SJCRH30 (cell line): ENCODE data around the gene FGR. TPM values are rescaled to one million over a fixed set of nuclear protein-coding genes. Genes with fewer than 3 reads are reported as not detected.

Source experiments
- DNase-seq, 2 experiments: peaks; one replicate each; pipeline ENCODE4 v3.0.0-alpha.2; 2015 to 2020
- H3K27ac ChIP-seq: fragments of 250-450 bp; sonication (Bioruptor Pico); 2 replicates; pipeline ENCODE4 v1.5.1; 2020; ENCODE audit warnings: mild to moderate bottlenecking, moderate library complexity
- H3K27me3 ChIP-seq: fragments of 250-450 bp; sonication (Bioruptor Pico); 2 replicates; pipeline ENCODE4 v1.5.1; 2020; ENCODE audit warnings: mild to moderate bottlenecking, moderate library complexity
- H3K36me3 ChIP-seq: fragments of 250-450 bp; sonication (Bioruptor Pico); 2 replicates; pipeline ENCODE4 v1.5.1; 2020; ENCODE audit warnings: mild to moderate bottlenecking, moderate library complexity
- H3K4me1 ChIP-seq: fragments of 250-450 bp; sonication (Bioruptor Pico); 2 replicates; pipeline ENCODE4 v1.5.1; 2020; ENCODE audit warnings: mild to moderate bottlenecking, moderate library complexity
- H3K4me3 ChIP-seq: fragments of 250-450 bp; sonication (Bioruptor Pico); 2 replicates; pipeline ENCODE4 v1.5.1; 2020; ENCODE audit warnings: mild to moderate bottlenecking, moderate library complexity
- H3K9me3 ChIP-seq: fragments of 250-450 bp; sonication (Bioruptor Pico); replicated peaks from 2 replicates; pipeline ENCODE4 v1.5.1; 2020; ENCODE audit warnings: mild to moderate bottlenecking, moderate library complexity
- total RNA-seq: library from RNA; depleted of rRNA; stranded (reverse); fragments of >200 nt; shearing (Covaris generic); gene quantifications from 2 replicates; pipeline ENCODE4 v1.2.3, GENCODE V29; 2014

The FGR gene
- total RNA-seq, 1 experiment from 2014 or later = not detected

- no peak for DNase-seq
- Histone ChIP-seq H3K9me3 (no peaks in the 10 kb centered on the region), H3K27me3 (no peaks in the 10 kb centered on the region)
Observed at GRCh38 chr1:27665016-27665651, 30.1 kb upstream of the FGR start.

GRCh38 chr1:27664291-27664690, 29.3 kb upstream of the FGR start:
- H3K27me3 ChIP-seq = no peaks in the 10 kb centered on the region
- peaks cover 5% of the 10 kb centered on the region for H3K4me1 ChIP-seq
- DNase-seq = no peak
- no peaks in the 10 kb centered on the region for H3K9me3 ChIP-seq
- no peaks in the 10 kb centered on the region for H3K36me3 ChIP-seq
- no peak overlapping the region for H3K27ac ChIP-seq
- H3K4me3 ChIP-seq = no peak overlapping the region

More at GRCh38 chr1:27665016-27665651, 30.1 kb upstream of the FGR start:
- H3K4me3 ChIP-seq = no peak overlapping the region
- no peak overlapping the region for H3K27ac ChIP-seq
- H3K4me1 ChIP-seq = peaks cover 5% of the 10 kb centered on the region
- no peaks in the 10 kb centered on the region for H3K36me3 ChIP-seq

- no peak overlapping the region for H3K4me3 ChIP-seq
- DNase-seq = peak; percentile 76 to 96
- no peaks in the 10 kb centered on the region for H3K36me3 ChIP-seq
- H3K27me3 ChIP-seq = no peaks in the 10 kb centered on the region
- peaks cover 11% of the 10 kb centered on the region for H3K4me1 ChIP-seq
- peak overlapping the region; percentile 1; the same call in 1 of the 2 replicates for H3K27ac ChIP-seq
- no peaks in the 10 kb centered on the region for H3K9me3 ChIP-seq
Observed at GRCh38 chr1:27662707-27663393, 27.9 kb upstream of the FGR start.

GRCh38 chr1:27662261-27662660, 27.3 kb upstream of the FGR start:
- Histone ChIP-seq H3K9me3 (no peaks in the 10 kb centered on the region), H3K36me3 (no peaks in the 10 kb centered on the region), H3K4me3 (no peak overlapping the region), H3K27ac (no peak overlapping the region), H3K27me3 (no peaks in the 10 kb centered on the region), H3K4me1 (peaks cover 11% of the 10 kb centered on the region)
- DNase-seq = no peak

GRCh38 chr1:27661412-27662075, 26.6 kb upstream of the FGR start:
- no peaks in the 10 kb centered on the region for H3K27me3 ChIP-seq
- H3K4me3 ChIP-seq = no peak overlapping the region
- H3K9me3 ChIP-seq = no peaks in the 10 kb centered on the region
- no peaks in the 10 kb centered on the region for H3K36me3 ChIP-seq
- no peak overlapping the region for H3K27ac ChIP-seq
- H3K4me1 ChIP-seq = peaks cover 11% of the 10 kb centered on the region
- DNase-seq = no peak

GRCh38 chr1:27660300-27660835, 25.4 kb upstream of the FGR start:
- Histone ChIP-seq H3K27ac (no peak overlapping the region), H3K9me3 (no peaks in the 10 kb centered on the region), H3K4me3 (no peak overlapping the region), H3K36me3 (no peaks in the 10 kb centered on the region), H3K4me1 (peaks cover 11% of the 10 kb centered on the region), H3K27me3 (no peaks in the 10 kb centered on the region)
- DNase-seq = no peak

- Histone ChIP-seq H3K9me3 (no peaks in the 10 kb centered on the region), H3K27ac (peak overlapping the region; percentile 29; the same call in 1 of the 2 replicates), H3K4me1 (peaks cover 11% of the 10 kb centered on the region), H3K36me3 (no peaks in the 10 kb centered on the region), H3K4me3 (peak overlapping the region; percentile 22; the same call in 1 of the 2 replicates), H3K27me3 (no peaks in the 10 kb centered on the region)
- DNase-seq = peak; percentile 53 to 55
Observed at GRCh38 chr1:27659497-27660299, 24.7 kb upstream of the FGR start.

GRCh38 chr1:27658951-27659496, 24.0 kb upstream of the FGR start:
- Histone ChIP-seq H3K4me1 (peaks cover 11% of the 10 kb centered on the region), H3K27me3 (no peaks in the 10 kb centered on the region), H3K36me3 (no peaks in the 10 kb centered on the region), H3K27ac (peak overlapping the region; percentile 29; the same call in 1 of the 2 replicates), H3K9me3 (no peaks in the 10 kb centered on the region), H3K4me3 (no peak overlapping the region)
- DNase-seq = peak; percentile 77 to 81

GRCh38 chr1:27656157-27656893, 21.3 kb upstream of the FGR start:
- no peak overlapping the region for H3K27ac ChIP-seq
- DNase-seq = peak; percentile 55 to 63
- no peaks in the 10 kb centered on the region for H3K27me3 ChIP-seq

GRCh38 chr1:27655151-27655937, 20.4 kb upstream of the FGR start:
- DNase-seq = no peak
- Histone ChIP-seq H3K4me3 (no peak overlapping the region), H3K36me3 (no peaks in the 10 kb centered on the region), H3K27me3 (no peaks in the 10 kb centered on the region), H3K9me3 (no peaks in the 10 kb centered on the region), H3K27ac (no peak overlapping the region), H3K4me1 (peaks cover 6% of the 10 kb centered on the region)

More at GRCh38 chr1:27656157-27656893, 21.3 kb upstream of the FGR start:
- no peaks in the 10 kb centered on the region for H3K9me3 ChIP-seq
- H3K4me1 ChIP-seq = peaks cover 6% of the 10 kb centered on the region
- no peak overlapping the region for H3K4me3 ChIP-seq
- H3K36me3 ChIP-seq = no peaks in the 10 kb centered on the region

GRCh38 chr1:27652111-27652864, 17.3 kb upstream of the FGR start:
- no peaks in the 10 kb centered on the region for H3K9me3 ChIP-seq
- H3K36me3 ChIP-seq = no peaks in the 10 kb centered on the region
- H3K27ac ChIP-seq = no peak overlapping the region
- no peaks in the 10 kb centered on the region; the same call in none of the 2 replicates for H3K4me1 ChIP-seq
- no peak for DNase-seq
- no peaks in the 10 kb centered on the region for H3K27me3 ChIP-seq
- no peak overlapping the region for H3K4me3 ChIP-seq

GRCh38 chr1:27650539-27651175, 15.7 kb upstream of the FGR start:
- Histone ChIP-seq H3K27ac (no peak overlapping the region), H3K9me3 (no peaks in the 10 kb centered on the region), H3K4me1 (no peaks in the 10 kb centered on the region; the same call in none of the 2 replicates), H3K4me3 (no peak overlapping the region), H3K27me3 (no peaks in the 10 kb centered on the region), H3K36me3 (no peaks in the 10 kb centered on the region)
- DNase-seq = no peak
